ENCODE data around the gene TENM4.

TENM4 gene

DNA sequence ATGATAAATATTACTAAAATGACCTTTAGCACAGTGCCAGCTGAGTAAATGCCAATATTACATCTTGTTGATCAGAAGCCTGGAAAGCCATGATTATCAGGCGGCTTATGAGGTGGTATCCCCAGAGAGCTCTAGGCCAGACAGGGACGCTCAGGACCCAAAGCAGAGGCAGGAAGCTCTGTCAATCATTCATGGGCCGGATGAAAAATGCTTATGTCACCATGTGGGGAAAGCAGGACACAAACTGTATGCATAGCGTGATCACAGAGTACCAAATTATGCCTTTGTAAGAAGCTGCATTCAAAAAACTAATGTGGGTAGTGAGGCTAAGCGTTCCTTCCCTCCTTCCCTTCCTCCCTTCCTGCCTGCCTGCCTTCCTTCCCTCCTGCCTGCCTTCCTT lies 82.6 kb downstream of the TENM4 start:
- Histone ChIP-seq H3K27ac (no peak overlapping the region), H3K4me3 (no peak overlapping the region)
- TF ChIP-seq, protein P1, sequence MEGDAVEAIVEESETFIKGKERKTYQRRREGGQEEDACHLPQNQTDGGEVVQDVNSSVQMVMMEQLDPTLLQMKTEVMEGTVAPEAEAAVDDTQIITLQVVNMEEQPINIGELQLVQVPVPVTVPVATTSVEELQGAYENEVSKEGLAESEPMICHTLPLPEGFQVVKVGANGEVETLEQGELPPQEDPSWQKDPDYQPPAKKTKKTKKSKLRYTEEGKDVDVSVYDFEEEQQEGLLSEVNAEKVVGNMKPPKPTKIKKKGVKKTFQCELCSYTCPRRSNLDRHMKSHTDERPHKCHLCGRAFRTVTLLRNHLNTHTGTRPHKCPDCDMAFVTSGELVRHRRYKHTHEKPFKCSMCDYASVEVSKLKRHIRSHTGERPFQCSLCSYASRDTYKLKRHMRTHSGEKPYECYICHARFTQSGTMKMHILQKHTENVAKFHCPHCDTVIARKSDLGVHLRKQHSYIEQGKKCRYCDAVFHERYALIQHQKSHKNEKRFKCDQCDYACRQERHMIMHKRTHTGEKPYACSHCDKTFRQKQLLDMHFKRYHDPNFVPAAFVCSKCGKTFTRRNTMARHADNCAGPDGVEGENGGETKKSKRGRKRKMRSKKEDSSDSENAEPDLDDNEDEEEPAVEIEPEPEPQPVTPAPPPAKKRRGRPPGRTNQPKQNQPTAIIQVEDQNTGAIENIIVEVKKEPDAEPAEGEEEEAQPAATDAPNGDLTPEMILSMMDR (IDR thresholded peaks at IDR 0.05), result no peak
- DNase-seq (ENCODE audit: low spot score), result no peak

DNA sequence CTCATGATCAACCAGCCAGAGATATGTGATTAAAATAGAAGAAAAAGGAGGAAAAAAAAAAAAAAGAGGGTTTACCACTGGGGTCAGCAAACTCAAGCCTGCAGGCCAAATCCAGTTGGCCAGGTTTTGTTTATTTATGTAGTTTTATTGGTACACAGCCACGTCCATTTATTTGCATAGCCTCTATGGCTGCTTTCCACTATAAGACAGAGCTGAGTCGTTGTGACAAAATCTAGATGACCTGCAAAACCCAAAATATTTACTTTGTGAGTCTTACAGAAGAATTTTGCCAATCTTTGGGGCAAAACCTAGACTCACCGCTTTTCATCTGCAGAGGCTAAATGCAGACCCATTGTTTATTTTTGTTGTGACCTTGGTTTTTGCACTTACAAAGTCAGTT lies 87.1 kb downstream of the TENM4 start:
- no peak for DNase-seq (ENCODE audit: low spot score)
- Histone ChIP-seq H3K4me3 (no peak overlapping the region), H3K27ac (no peak overlapping the region)
- TF ChIP-seq, protein P1 (IDR thresholded peaks at IDR 0.05), result no peak

DNA sequence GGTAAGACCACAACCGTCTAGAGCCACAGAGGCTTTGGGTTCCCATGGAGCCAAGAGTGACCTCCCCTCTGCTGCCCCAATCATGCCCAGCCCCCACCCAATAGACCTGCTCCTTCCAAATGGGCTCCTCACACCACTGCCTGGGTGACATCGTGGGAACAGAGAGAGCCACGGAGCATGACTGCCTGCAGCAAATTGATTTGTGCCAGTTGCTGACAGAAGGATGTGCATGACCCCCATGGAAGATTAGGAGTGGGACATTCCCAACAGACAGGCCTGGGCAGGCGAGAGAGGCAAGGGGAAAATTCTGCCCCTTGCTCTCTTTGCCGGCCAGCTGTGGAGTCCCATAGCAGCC lies 88.5 kb downstream of the TENM4 start:
- Histone ChIP-seq H3K27ac (no peak overlapping the region), H3K4me3 (no peak overlapping the region)
- DNase-seq (ENCODE audit: low spot score), result no peak
- TF ChIP-seq, protein P1 (IDR thresholded peaks at IDR 0.05), result no peak

DNA sequence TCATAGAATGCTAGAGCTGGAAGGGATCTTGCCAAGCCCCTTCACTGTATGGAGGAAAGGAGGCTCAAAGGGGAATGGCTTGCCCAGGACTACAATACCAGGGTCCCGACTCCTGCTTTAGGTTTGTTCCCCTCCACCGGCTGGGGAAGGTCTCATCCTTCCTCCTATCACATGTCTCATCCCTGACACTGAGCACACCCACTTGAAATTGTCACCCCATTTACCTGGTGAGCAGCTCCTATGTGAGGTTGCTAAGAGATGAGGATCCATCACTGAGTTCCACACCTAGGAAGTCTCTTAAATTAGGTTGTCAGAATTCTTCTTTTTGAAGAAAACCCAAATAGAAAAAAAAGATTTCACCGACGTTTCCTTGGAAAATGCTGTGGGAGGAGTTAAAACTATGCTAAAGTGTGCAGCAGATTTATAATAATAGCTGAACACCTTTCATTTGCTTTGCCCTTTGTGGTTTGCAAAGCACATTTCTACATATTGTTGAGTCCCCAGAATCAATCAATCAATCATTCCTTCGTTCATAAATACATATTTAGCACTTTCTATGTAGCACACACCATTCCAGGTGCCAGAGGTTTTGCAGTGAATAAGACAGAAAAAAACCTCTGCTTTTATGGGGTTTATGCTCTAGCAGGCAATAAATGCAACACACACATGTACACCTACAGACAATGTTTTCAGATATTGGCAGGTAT lies 91.7 kb downstream of the TENM4 start:
- no peak overlapping the region for H3K4me3 ChIP-seq
- TF ChIP-seq, protein P1 (IDR thresholded peaks at IDR 0.05), result no peak
- DNase-seq (ENCODE audit: low spot score), result no peak
- no peak overlapping the region for H3K27ac ChIP-seq

DNA sequence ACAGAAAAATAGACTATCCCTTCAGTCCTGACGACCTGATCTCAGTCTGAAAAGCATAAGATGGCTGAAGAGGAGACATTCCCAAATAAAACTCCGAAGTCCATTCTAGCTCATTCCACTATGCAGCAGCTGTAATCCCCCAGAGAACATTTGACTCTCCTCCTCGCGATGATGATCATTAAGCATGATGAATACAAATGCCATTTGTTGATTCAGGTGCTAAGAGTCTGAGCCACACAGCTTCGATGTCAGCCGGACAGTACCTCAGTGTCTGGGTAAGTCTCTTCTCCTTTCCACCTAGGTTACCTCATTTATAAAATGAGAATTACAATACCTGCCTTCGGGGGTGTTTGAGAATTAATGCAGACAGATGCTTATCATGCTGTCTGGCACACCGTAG lies 94.8 kb downstream of the TENM4 start:
- H3K27ac ChIP-seq, result no peak overlapping the region
- DNase-seq (ENCODE audit: low spot score), result no peak
- no peak overlapping the region for H3K4me3 ChIP-seq
- TF ChIP-seq, protein P1 (IDR thresholded peaks at IDR 0.05), result no peak

DNA sequence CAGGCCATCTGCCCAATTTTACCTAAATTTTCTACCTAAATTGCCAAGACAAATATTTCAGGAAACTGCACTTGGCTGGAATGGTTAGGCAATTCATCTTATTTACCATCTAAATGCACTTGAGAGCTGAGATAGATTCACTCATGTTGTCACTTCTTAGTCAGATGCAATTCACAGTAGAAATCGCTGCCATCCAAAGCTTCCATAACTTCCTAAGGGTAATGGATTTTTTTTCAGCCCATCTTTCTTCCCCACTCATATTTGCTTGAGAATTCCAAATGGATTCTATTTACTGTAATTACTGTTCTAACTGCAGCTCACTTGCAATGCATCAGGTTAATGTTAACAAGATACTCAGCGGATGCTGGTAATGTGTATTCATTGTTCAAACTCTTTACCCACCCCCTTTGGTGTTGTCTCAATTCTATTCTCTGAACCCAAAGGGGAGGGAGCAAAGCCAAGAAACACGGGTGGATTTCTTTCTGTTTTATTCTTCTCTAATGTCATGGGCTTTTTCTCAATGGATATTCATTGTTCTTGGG lies 96.0 kb downstream of the TENM4 start:
- H3K27ac ChIP-seq, result no peak overlapping the region
- TF ChIP-seq, protein P1 (IDR thresholded peaks at IDR 0.05), result no peak
- no peak for DNase-seq (ENCODE audit: low spot score)
- no peak overlapping the region for H3K4me3 ChIP-seq

DNA sequence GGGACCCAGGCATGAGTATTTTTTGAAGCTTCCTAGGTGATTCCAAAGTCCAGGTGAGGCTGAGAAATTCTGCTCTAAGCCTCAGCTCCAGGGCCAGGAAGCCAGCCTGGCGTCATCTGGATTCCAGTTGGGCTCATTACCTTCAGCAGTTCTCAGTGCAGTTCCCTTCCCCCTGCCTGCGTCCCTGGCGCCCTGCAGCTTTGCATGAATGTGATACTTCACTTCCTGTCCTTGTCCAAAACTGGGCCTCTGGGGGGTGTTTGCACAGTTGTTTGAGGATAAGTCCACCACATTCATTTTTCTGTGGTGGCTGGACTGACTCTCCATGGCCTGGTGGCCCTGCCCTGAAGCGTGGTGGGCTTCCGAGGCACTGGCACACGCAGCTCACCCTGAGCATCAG lies 98.1 kb downstream of the TENM4 start:
- TF ChIP-seq, protein P1 (IDR thresholded peaks at IDR 0.05), result no peak
- no peak for DNase-seq (ENCODE audit: low spot score)
- H3K27ac ChIP-seq, result no peak overlapping the region
- no peak overlapping the region for H3K4me3 ChIP-seq
